NB4 (cell line): Measurements from ENCODE around the gene TBC1D2B.

Source experiments
- DNase-seq: peaks from one replicate; pipeline ENCODE4 v3.0.0; 2010; ENCODE audit warnings: low read depth
- H3K4me3 ChIP-seq: one replicate; pipeline ENCODE4 v1.5.1; 2011; ENCODE audit warnings: mild to moderate bottlenecking, low read depth, low read length, moderate library complexity
- MYC ChIP-seq: IDR thresholded peaks from 2 replicates; pipeline ENCODE4 v1.6.1; 2011; ENCODE audit warnings: low read depth, low read length
- POLR2A ChIP-seq: IDR thresholded peaks from 2 replicates; pipeline ENCODE4 v1.6.1; 2011; ENCODE audit warnings: mild to moderate bottlenecking; ENCODE audit not compliant: insufficient read length; ENCODE audit errors: extremely low read depth
- TF ChIP-seq, protein P1 (sequence below): IDR thresholded peaks from one replicate; pipeline ENCODE4 v1.5.1; 2012; ENCODE audit warnings: low read depth, low read length
- TF ChIP-seq, protein P2 (sequence below): IDR thresholded peaks from 2 replicates; pipeline ENCODE4 v1.6.1; 2011; ENCODE audit warnings: low read depth, low read length

The TBC1D2B gene

DNA sequence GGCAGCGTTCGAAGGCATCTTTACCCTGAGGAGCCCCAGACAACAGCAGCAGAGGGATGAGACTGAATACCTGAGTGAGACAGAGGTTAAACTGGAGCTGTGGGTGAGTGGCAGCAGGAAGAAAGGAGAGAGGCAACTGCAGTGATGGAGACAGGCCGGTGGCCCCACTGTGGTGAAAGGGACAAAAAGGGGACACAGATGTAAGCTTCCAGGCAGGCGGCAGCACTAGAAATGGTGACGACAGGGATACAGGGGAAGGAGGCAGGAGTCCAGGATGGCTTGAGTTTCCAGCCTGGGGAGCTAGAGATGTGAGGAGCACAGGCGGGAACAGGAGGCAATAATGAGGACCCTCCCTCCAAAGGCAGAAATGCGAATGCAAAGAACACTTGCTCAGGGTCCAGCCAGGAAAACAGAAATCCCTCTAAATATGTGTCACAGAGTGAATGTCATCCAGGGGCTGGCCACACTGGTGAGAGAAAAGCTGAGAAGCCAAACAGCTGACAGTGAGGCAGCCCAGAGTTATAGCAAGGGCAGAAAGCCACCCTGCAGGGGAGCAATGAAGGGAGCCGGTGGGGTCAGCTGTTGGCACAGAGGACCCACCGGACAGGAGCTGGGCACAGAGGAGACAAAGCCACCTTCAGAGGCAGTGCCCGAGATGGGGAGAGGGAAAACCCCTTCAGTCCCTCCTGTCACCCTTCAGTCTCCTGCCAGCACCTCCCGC is 70.1 kb downstream of the TBC1D2B start:
- TF ChIP-seq, protein P1, sequence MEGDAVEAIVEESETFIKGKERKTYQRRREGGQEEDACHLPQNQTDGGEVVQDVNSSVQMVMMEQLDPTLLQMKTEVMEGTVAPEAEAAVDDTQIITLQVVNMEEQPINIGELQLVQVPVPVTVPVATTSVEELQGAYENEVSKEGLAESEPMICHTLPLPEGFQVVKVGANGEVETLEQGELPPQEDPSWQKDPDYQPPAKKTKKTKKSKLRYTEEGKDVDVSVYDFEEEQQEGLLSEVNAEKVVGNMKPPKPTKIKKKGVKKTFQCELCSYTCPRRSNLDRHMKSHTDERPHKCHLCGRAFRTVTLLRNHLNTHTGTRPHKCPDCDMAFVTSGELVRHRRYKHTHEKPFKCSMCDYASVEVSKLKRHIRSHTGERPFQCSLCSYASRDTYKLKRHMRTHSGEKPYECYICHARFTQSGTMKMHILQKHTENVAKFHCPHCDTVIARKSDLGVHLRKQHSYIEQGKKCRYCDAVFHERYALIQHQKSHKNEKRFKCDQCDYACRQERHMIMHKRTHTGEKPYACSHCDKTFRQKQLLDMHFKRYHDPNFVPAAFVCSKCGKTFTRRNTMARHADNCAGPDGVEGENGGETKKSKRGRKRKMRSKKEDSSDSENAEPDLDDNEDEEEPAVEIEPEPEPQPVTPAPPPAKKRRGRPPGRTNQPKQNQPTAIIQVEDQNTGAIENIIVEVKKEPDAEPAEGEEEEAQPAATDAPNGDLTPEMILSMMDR, result no peak
- no peak for TF ChIP-seq MYC
- no peak for TF ChIP-seq POLR2A
- TF ChIP-seq, protein P2, sequence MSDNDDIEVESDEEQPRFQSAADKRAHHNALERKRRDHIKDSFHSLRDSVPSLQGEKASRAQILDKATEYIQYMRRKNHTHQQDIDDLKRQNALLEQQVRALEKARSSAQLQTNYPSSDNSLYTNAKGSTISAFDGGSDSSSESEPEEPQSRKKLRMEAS, result no peak
- no peak for DNase-seq

DNA sequence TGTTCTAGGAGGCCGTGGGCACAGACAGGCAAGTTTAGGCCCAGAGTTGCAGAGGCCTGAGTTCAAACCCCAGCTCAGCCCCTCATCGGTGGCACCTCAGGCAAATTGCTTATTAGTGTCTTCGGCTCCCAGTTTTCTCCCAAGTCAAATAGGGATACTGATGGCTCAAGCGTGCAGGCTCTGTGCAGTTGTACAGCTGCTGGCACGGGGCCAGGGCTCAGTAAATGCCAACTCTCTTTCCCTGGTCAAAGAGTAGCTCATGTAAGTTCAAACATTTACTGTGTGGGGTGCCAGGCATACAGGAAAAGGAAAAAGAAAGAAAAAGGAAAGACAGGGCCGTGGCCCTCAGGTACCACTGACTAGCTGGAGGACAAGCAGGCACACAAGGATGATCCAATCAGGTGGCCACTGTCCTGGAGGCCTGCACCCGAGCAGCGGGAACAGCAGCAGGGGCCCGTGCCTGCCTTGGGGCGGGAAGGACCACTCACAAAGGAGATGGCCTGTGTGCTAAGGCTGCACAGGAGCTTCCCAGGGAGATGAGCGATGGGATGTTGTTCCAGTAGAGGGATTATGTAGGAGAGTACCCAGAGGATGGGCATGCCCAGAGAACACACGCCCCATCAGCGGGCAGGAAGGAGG is 70.8 kb downstream of the TBC1D2B start:
- H3K4me3 ChIP-seq, result no peak overlapping the region
- DNase-seq, result no peak
- TF ChIP-seq, protein P2, result no peak
- TF ChIP-seq POLR2A (no peak), MYC (no peak)
- TF ChIP-seq, protein P1, result no peak

More for the DNA sequence above, 70.1 kb downstream of the TBC1D2B start:
- no peak overlapping the region for H3K4me3 ChIP-seq

DNA sequence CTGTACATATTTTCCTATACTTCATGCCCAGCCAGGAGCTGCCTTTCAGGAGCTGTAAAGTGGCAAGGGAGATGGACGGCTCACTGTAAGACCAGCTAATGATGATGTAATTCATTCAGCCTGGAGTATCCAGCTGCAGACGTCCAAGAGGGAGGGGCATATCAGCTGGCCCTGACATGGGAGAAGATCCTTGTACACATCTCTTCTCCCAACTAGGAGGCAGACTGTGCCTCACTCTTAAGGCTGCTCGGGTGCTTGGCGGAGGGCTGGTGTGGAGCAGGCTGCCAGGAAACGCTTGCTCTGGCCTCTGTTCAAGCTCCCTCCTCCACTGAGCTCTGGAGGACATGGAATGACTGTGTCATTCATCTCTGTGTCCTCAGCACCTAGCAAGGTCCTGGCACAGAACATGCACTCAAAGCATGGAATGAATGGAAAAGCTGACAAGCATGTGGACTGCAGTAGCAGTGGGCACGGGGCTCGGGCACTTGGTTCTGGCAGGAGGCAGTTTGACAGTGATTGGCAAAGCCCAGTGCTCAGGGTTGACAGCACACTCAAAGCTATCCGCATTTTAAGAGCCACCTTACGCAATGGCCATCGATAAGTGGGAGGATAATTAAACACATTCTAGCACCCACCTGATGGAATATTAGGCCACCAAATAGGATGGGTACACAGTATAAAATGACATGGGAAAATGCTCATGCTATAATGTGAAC is 72.4 kb downstream of the TBC1D2B start:
- H3K4me3 ChIP-seq, result no peak overlapping the region
- TF ChIP-seq POLR2A (no peak), MYC (no peak)
- TF ChIP-seq, protein P2, result no peak
- no peak for DNase-seq

DNA sequence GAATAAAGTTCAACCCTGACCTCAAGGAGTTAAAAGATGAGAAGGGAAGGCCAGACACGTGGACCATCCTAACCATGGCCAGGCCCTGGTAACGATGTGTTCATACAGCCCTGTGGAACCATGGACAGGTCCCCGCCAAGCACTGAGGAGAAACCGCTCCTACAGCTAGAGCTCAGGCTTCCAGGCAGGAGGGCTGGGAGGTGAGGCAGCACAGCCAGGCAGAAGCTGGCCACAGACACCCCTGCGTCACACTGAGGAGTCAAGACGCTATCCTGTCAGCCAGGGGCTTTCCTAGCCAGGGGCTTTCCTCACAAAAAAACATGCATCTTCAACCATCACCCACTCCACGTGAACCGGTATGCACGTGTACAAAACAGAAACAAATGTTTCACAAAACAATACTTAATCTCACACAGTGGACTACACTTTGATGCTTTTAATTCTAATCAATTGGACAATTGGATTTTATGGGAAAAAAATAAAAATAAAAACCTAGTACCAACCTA is 73.2 kb downstream of the TBC1D2B start:
- TF ChIP-seq, protein P2, result no peak
- TF ChIP-seq MYC (no peak), POLR2A (no peak)
- TF ChIP-seq, protein P1, result no peak
- no peak for DNase-seq
- no peak overlapping the region for H3K4me3 ChIP-seq

DNA sequence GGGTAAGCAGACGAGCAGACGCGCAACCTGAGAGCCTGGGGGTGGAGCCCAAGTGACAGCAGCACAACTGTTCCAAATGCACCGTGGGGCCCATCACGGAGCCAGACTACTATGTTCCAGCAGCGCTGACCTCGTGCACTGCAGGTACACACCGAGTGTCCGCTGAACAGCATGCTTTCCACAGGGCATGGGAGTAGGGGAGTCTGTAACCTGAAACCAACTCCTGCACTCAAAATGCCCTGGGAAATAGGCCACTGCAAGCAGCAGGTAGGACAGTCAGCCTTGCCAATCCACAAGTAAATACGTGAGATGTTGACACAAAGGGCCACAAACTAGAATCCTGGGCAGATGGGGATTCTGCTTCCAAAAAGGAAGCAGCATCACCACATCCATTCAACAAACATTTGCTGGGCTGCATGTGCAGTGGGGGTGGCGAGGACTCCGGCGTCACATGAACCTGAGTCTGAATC is 73.9 kb downstream of the TBC1D2B start:
- no peak overlapping the region for H3K4me3 ChIP-seq
- TF ChIP-seq, protein P2, result no peak
- TF ChIP-seq MYC (no peak), POLR2A (no peak)
- TF ChIP-seq, protein P1, result no peak
- DNase-seq, result no peak
